Measurements from ENCODE around the gene CEP162.
"Not testable (repeated sequence)": the region's sequence is repeated elsewhere in the genome, so short reads cannot be mapped to it uniquely, and the experiment has no call there.

CEP162 gene

DNA sequence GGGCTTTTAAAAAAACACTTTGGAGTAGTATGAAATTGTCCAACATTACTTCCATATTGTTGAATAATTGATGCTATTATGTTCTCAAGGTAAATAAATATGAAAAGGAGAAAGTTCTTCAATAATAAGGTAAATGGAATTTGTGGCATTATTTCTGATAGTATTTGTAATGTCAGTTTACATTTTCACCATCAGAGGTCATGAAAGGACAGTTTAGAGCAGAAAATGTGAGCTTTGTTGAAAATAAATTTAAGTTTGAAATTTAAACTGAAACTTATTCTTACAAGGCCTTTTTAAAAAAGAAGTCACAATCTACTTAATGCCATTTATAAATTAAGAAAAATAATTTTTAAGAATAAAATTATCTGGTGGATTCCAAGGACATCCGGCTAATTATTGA lies 15.8 kb upstream of the CEP162 start:
- Histone ChIP-seq H3K4me1 (no peaks in the 10 kb centered on the region), H3K9me3 (no peaks in the 10 kb centered on the region), H3K4me3 (ENCODE audit: low read depth, low read length) (no peak overlapping the region), H3K27me3 (no peaks in the 10 kb centered on the region), H3K36me3 (no peaks in the 10 kb centered on the region)
- TF ChIP-seq, protein P1, sequence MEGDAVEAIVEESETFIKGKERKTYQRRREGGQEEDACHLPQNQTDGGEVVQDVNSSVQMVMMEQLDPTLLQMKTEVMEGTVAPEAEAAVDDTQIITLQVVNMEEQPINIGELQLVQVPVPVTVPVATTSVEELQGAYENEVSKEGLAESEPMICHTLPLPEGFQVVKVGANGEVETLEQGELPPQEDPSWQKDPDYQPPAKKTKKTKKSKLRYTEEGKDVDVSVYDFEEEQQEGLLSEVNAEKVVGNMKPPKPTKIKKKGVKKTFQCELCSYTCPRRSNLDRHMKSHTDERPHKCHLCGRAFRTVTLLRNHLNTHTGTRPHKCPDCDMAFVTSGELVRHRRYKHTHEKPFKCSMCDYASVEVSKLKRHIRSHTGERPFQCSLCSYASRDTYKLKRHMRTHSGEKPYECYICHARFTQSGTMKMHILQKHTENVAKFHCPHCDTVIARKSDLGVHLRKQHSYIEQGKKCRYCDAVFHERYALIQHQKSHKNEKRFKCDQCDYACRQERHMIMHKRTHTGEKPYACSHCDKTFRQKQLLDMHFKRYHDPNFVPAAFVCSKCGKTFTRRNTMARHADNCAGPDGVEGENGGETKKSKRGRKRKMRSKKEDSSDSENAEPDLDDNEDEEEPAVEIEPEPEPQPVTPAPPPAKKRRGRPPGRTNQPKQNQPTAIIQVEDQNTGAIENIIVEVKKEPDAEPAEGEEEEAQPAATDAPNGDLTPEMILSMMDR (IDR thresholded peaks at IDR 0.05; ENCODE audit: low read depth, low read length) = no peak
- no peak for DNase-seq

DNA sequence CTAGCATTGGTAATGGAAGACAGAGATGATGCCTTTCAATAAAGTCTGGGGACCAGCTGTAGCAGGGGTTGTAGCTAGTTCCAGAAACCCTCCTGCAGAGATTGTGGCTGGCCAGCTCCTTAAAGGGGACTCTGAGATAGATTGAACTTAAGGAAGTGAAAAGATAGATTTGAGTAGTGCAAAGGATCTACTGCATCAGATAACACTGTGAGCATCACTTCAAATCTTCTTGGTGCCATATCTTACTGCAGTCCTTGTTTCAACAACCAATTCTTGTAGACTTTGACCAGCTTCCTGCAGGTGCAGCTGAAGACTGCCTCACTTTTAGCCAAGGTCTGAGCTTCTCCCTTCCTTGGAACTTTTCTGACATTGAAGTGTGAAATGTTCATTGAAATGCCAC lies 14.8 kb upstream of the CEP162 start:
- H3K36me3 ChIP-seq = no peaks in the 10 kb centered on the region
- no peaks in the 10 kb centered on the region for H3K9me3 ChIP-seq
- no peak for DNase-seq
- no peaks in the 10 kb centered on the region for H3K27me3 ChIP-seq
- no peak overlapping the region for H3K4me3 ChIP-seq (ENCODE audit: low read depth, low read length)
- TF ChIP-seq, protein P1 (IDR thresholded peaks at IDR 0.05; ENCODE audit: low read depth, low read length) = no peak
- H3K4me1 ChIP-seq = no peaks in the 10 kb centered on the region

DNA sequence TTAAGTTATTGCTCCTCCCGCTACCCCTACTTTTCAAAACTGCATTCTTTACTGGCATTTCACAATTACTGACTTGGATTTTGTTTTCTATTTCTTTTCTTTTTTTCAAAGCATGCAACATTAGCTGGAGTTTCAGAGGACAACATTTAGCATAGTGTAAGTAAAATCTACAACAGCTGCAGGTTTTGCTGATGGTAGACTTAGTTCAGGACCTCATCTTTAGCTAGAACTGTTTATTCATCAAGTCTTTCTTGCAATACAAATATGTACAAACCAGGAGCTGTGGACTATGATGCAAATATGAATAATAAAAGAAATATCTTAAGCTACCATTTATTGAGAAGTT lies 728 bp upstream of the CEP162 start:
- DNase-seq = no peak
- H3K9me3 ChIP-seq = no peaks in the 10 kb centered on the region
- no peaks in the 10 kb centered on the region for H3K4me1 ChIP-seq
- TF ChIP-seq, protein P1 (IDR thresholded peaks at IDR 0.05; ENCODE audit: low read depth, low read length) = no peak
- no peaks in the 10 kb centered on the region for H3K36me3 ChIP-seq
- H3K4me3 ChIP-seq (ENCODE audit: low read depth, low read length) = peak overlapping the region; percentile 92
- H3K27me3 ChIP-seq = peaks cover 22% of the 10 kb centered on the region

DNA sequence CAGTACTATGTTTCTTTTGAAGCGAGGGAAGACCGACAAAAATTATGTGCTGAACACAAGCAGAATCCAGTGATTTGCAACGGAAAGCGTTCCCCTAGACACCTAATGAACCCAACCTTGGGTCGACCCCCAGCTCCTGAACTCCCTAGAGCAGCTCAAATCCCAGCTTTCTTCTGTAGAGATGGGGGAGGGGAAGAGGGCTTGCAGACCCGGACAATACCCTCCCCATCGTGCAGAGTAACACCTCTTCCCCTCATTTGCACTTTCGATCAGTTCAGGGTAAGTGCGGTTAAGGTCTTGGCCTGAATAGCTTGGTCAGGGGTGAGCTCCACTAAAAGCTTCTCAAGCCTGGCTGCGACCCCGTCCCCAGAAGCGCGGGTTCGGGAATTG lies 404 bp downstream of the CEP162 start:
- no peak for DNase-seq
- H3K27me3 ChIP-seq = peaks cover 13% of the 10 kb centered on the region
- no peaks in the 10 kb centered on the region for H3K36me3 ChIP-seq
- no peaks in the 10 kb centered on the region for H3K4me1 ChIP-seq
- TF ChIP-seq, protein P1 (IDR thresholded peaks at IDR 0.05; ENCODE audit: low read depth, low read length) = no peak
- H3K9me3 ChIP-seq = no peaks in the 10 kb centered on the region
- peak overlapping the region; percentile 92 for H3K4me3 ChIP-seq (ENCODE audit: low read depth, low read length)

DNA sequence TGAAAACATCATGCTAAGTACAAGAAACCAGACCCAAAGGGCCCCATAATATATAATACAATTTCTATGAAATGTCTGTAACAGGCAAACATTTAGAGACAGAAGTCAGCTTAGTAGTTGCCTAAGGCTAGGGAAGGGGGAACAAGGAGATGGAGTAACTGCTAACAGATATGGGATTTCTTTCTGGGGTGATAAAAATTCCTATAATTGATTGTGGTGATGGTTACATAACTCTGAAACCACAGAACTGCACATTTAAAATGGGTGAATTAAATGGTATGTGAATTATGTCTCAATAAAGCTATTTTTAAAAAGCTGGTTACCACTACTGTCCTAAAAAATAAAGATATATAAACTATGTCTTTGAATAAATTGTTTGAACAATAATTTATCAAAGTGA lies 3.2 kb downstream of the CEP162 start:
- no peaks in the 10 kb centered on the region for H3K4me1 ChIP-seq
- TF ChIP-seq, protein P1 (IDR thresholded peaks at IDR 0.05; ENCODE audit: low read depth, low read length) = no peak
- H3K27me3 ChIP-seq = no peaks in the 10 kb centered on the region; the same call in 1 of the 2 replicates
- no peaks in the 10 kb centered on the region for H3K9me3 ChIP-seq
- no peaks in the 10 kb centered on the region for H3K36me3 ChIP-seq
- H3K4me3 ChIP-seq (ENCODE audit: low read depth, low read length) = no peak overlapping the region
- DNase-seq = no peak

DNA sequence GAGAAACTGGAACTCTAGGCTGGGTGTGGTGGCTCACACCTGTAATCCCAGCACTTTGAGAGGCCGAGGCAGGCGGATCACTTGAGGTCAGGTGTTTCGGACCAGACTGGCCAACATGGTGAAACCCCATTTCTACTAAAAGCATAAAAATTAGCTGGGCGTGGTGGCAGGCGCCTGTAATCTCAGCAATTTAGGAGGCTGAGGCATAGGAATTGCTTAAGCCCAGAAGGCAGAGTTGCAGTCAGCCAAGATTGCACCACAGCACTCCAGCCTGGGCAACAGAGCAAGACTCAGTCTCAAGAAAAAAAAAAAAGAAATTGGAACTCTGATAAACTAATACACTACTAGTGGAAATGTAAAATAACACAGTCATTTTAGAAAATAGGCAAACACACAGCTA lies 3.8 kb downstream of the CEP162 start:
- H3K27me3 ChIP-seq = not testable (repeated sequence)

DNA sequence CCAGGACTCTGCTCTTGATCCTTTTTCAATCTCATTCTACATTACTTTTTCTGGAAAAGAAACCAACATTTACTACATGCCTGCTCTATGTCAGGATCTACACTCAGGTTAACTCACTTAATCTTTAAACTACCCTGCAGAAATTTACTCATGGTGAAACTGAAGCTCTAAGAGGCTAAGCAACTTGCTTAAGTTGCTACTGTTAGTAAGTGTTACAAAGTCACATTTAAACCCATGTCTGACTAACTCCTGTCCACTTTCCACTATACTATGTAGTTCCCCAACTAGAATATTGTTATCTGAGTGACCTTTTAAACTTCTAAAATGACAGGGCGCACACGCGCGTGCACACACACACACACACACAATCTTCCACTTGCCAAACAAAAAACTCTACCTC lies 5.0 kb downstream of the CEP162 start:
- no peaks in the 10 kb centered on the region for H3K4me1 ChIP-seq
- no peaks in the 10 kb centered on the region; the same call in 1 of the 2 replicates for H3K36me3 ChIP-seq
- H3K27me3 ChIP-seq = no peaks in the 10 kb centered on the region
- no peak overlapping the region for H3K4me3 ChIP-seq (ENCODE audit: low read depth, low read length)
- H3K9me3 ChIP-seq = no peaks in the 10 kb centered on the region
- DNase-seq = no peak
- TF ChIP-seq, protein P1 (IDR thresholded peaks at IDR 0.05; ENCODE audit: low read depth, low read length) = no peak

More for the DNA sequence above, 3.8 kb downstream of the CEP162 start:
- DNase-seq; H3K36me3 ChIP-seq; H3K9me3 ChIP-seq; H3K4me1 ChIP-seq; H3K4me3 ChIP-seq (ENCODE audit: low read depth, low read length): not testable (repeated sequence)

All from BE2C (cell line).